ENCODE measurements around the gene DSTN.

Gene DSTN

GRCh38 chr20:17622851-17623508 lies 53.1 kb downstream of the DSTN start:
- Histone ChIP-seq H2AFZ (ENCODE audit: low read length) (no peak overlapping the region), H3K36me3 (ENCODE audit: insufficient read depth, low read length) (peaks cover 89% of the 10 kb centered on the region; the same call in 1 of the 2 replicates), H3K4me3 (ENCODE audit: low read length, poor library complexity, severe bottlenecking) (no peak overlapping the region), H3F3A (ENCODE audit: low read depth) (no peaks in the 10 kb centered on the region), H3K4me1 (ENCODE audit: insufficient read depth, low read length, poor library complexity, severe bottlenecking) (no peaks in the 10 kb centered on the region), H3K79me2 (ENCODE audit: insufficient read depth, low read length) (no peaks in the 10 kb centered on the region), H3K9ac (ENCODE audit: low read depth, low read length, poor library complexity, severe bottlenecking) (no peak overlapping the region), H3K4me2 (ENCODE audit: low read depth, low read length, poor library complexity, severe bottlenecking) (no peak overlapping the region), H3K9me2 (replicated peaks; ENCODE audit: low read depth, low read length) (no peaks in the 10 kb centered on the region), H3K9me3 (ENCODE audit: insufficient read depth, low read depth, low read length) (no peaks in the 10 kb centered on the region), H4K20me1 (ENCODE audit: insufficient read depth, low read length, poor library complexity, severe bottlenecking) (no peaks in the 10 kb centered on the region), H3K27me3 (ENCODE audit: insufficient read depth, low read length, poor library complexity, severe bottlenecking) (no peaks in the 10 kb centered on the region)
- TF ChIP-seq CTCF (conservative IDR thresholded peaks at IDR 0.05; ENCODE audit: low read length) (no peak), EZH2phosphoT487 (IDR thresholded peaks at IDR 0.05; ENCODE audit: borderline replicate concordance) (no peak)

GRCh38 chr20:17624070-17624469 lies 54.2 kb downstream of the DSTN start:
- Histone ChIP-seq H3K9me3 (ENCODE audit: insufficient read depth, low read depth, low read length) (no peaks in the 10 kb centered on the region), H3K4me2 (ENCODE audit: low read depth, low read length, poor library complexity, severe bottlenecking) (no peak overlapping the region), H3K4me1 (ENCODE audit: insufficient read depth, low read length, poor library complexity, severe bottlenecking) (no peaks in the 10 kb centered on the region), H3K36me3 (ENCODE audit: insufficient read depth, low read length) (peaks cover 86% of the 10 kb centered on the region; the same call in 1 of the 2 replicates), H3F3A (ENCODE audit: low read depth) (no peaks in the 10 kb centered on the region), H3K9ac (ENCODE audit: low read depth, low read length, poor library complexity, severe bottlenecking) (no peak overlapping the region), H3K9me2 (replicated peaks; ENCODE audit: low read depth, low read length) (no peaks in the 10 kb centered on the region), H4K20me1 (ENCODE audit: insufficient read depth, low read length, poor library complexity, severe bottlenecking) (no peaks in the 10 kb centered on the region), H2AFZ (ENCODE audit: low read length) (no peak overlapping the region), H3K4me3 (ENCODE audit: low read length, poor library complexity, severe bottlenecking) (no peak overlapping the region), H3K27me3 (ENCODE audit: insufficient read depth, low read length, poor library complexity, severe bottlenecking) (no peaks in the 10 kb centered on the region), H3K79me2 (ENCODE audit: insufficient read depth, low read length) (no peaks in the 10 kb centered on the region)
- TF ChIP-seq EZH2phosphoT487 (IDR thresholded peaks at IDR 0.05; ENCODE audit: borderline replicate concordance) = no peak
- TF ChIP-seq CTCF (conservative IDR thresholded peaks at IDR 0.05; ENCODE audit: low read length) = no peak

- Histone ChIP-seq H3K27me3 (ENCODE audit: insufficient read depth, low read length, poor library complexity, severe bottlenecking) (no peaks in the 10 kb centered on the region), H3F3A (ENCODE audit: low read depth) (no peaks in the 10 kb centered on the region), H4K20me1 (ENCODE audit: insufficient read depth, low read length, poor library complexity, severe bottlenecking) (no peaks in the 10 kb centered on the region), H3K4me3 (ENCODE audit: low read length, poor library complexity, severe bottlenecking) (no peak overlapping the region), H3K9me3 (ENCODE audit: insufficient read depth, low read depth, low read length) (no peaks in the 10 kb centered on the region), H2AFZ (ENCODE audit: low read length) (no peak overlapping the region), H3K9ac (ENCODE audit: low read depth, low read length, poor library complexity, severe bottlenecking) (no peak overlapping the region), H3K4me1 (ENCODE audit: insufficient read depth, low read length, poor library complexity, severe bottlenecking) (no peaks in the 10 kb centered on the region), H3K9me2 (replicated peaks; ENCODE audit: low read depth, low read length) (no peaks in the 10 kb centered on the region), H3K36me3 (ENCODE audit: insufficient read depth, low read length) (peaks cover 85% of the 10 kb centered on the region; the same call in 1 of the 2 replicates), H3K4me2 (ENCODE audit: low read depth, low read length, poor library complexity, severe bottlenecking) (no peak overlapping the region), H3K79me2 (ENCODE audit: insufficient read depth, low read length) (no peaks in the 10 kb centered on the region)
- TF ChIP-seq CTCF (conservative IDR thresholded peaks at IDR 0.05; ENCODE audit: low read length) (no peak), EZH2phosphoT487 (IDR thresholded peaks at IDR 0.05; ENCODE audit: borderline replicate concordance) (no peak)
Observed at GRCh38 chr20:17624551-17625245, 54.8 kb downstream of the DSTN start.

All from Loucy (cell line).